DND-41 (cell line): ENCODE measurements around the gene FAM107B.
A peak's percentile ranks its signal among the peaks of the same experiment; 100 is the strongest.

Experiments
- ATAC-seq: fragments of 200-7000 bp; cut with Tn5 transposase; 3 replicates; pipeline ENCODE4 v1.9.1; 2021; ENCODE audit warnings: low read depth; ENCODE audit not compliant: insufficient read depth
- DNase-seq: peaks from one replicate; pipeline ENCODE4 v3.0.0-alpha.2; 2020
- H2AFZ ChIP-seq: 2 replicates; pipeline ENCODE4 v1.6.0; 2012; ENCODE audit warnings: low read depth, low read length
- H3K27ac ChIP-seq: 2 replicates; pipeline ENCODE4 v1.5.1; 2012; ENCODE audit warnings: low read length, inconsistent platforms
- H3K27me3 ChIP-seq: fragments of 200-600 bp; sonication (generic); 2 replicates; pipeline ENCODE4 v1.6.0; 2012; ENCODE audit warnings: low read length, mild to moderate bottlenecking, inconsistent platforms; ENCODE audit not compliant: insufficient read depth, poor library complexity
- H3K36me3 ChIP-seq: 2 replicates; pipeline ENCODE4 v1.5.1; 2012; ENCODE audit warnings: low read length, inconsistent platforms; ENCODE audit not compliant: insufficient read depth
- H3K4me1 ChIP-seq: 2 replicates; pipeline ENCODE4 v1.5.1; 2012; ENCODE audit warnings: mild to moderate bottlenecking, low read length; ENCODE audit not compliant: insufficient read depth
- H3K4me2 ChIP-seq: 2 replicates; pipeline ENCODE4 v1.6.0; 2012; ENCODE audit warnings: mild to moderate bottlenecking, moderate library complexity, low read length, inconsistent platforms; ENCODE audit not compliant: insufficient read depth
- H3K4me3 ChIP-seq, 2 experiments: fragments of 200-600 bp in 1 of 2; shearing (Covaris generic) in 1 of 2; 2 replicates each; pipeline ENCODE4 v1.5.1; 2012 to 2016; ENCODE audit warnings: inconsistent platforms in 2 of 2, low read length in 2 of 2, mild to moderate bottlenecking in 2 of 2, low read depth in 1 of 2, moderate library complexity in 1 of 2
- H3K79me2 ChIP-seq: 2 replicates; pipeline ENCODE4 v1.6.0; 2012; ENCODE audit warnings: low read length, inconsistent platforms; ENCODE audit not compliant: insufficient read depth
- H3K9ac ChIP-seq: 2 replicates; pipeline ENCODE4 v1.6.0; 2012; ENCODE audit warnings: low read depth, mild to moderate bottlenecking, inconsistent platforms, low read length, moderate library complexity
- H3K9me3 ChIP-seq: 2 replicates; pipeline ENCODE4 v1.5.1; 2012; ENCODE audit warnings: low read length, moderate library complexity, mild to moderate bottlenecking, inconsistent platforms; ENCODE audit not compliant: insufficient read depth, severe bottlenecking
- H4K20me1 ChIP-seq: 2 replicates; pipeline ENCODE4 v1.6.0; 2012; ENCODE audit warnings: low read length; ENCODE audit not compliant: insufficient read depth
- CTCF ChIP-seq: IDR thresholded peaks from 2 replicates; pipeline ENCODE4 v1.5.1; 2012; ENCODE audit warnings: borderline replicate concordance, low read length, moderate library complexity, mild to moderate bottlenecking; ENCODE audit not compliant: poor library complexity, severe bottlenecking; ENCODE audit errors: extremely low read depth
- EZH2 ChIP-seq: IDR thresholded peaks from 3 replicates; pipeline ENCODE4 v1.6.1; 2012; ENCODE audit warnings: borderline replicate concordance, low read depth, mild to moderate bottlenecking, moderate library complexity, low read length, inconsistent platforms; ENCODE audit not compliant: severe bottlenecking

The FAM107B gene

GRCh38 chr10:14567421-14567820 lies 207.3 kb downstream of the FAM107B start:
- Histone ChIP-seq H4K20me1 (no peaks in the 10 kb centered on the region), H3K9ac (no peak overlapping the region), H3K27ac (no peak overlapping the region), H3K4me3 (no peak overlapping the region), H3K27me3 (peaks cover 4% of the 10 kb centered on the region), H3K4me2 (no peak overlapping the region), H3K4me1 (0 out of 2 replicates have a peak, but pooled peaks cover 2% of the 10 kb centered on the region), H3K79me2 (no peaks in the 10 kb centered on the region), H3K36me3 (no peaks in the 10 kb centered on the region), H3K9me3 (peaks cover 4% of the 10 kb centered on the region), H2AFZ (no peak overlapping the region)
- no peak for TF ChIP-seq CTCF
- TF ChIP-seq EZH2, result no peak
- no peak for DNase-seq
- no peak for ATAC-seq

GRCh38 chr10:14566498-14566897 lies 208.2 kb downstream of the FAM107B start:
- Histone ChIP-seq H3K36me3 (no peaks in the 10 kb centered on the region), H3K27me3 (peaks cover 4% of the 10 kb centered on the region), H4K20me1 (no peaks in the 10 kb centered on the region), H3K4me2 (no peak overlapping the region), H3K9me3 (peaks cover 4% of the 10 kb centered on the region), H3K4me3 (no peak overlapping the region), H3K4me1 (no peaks in the 10 kb centered on the region), H2AFZ (no peak overlapping the region), H3K79me2 (no peaks in the 10 kb centered on the region), H3K9ac (no peak overlapping the region), H3K27ac (no peak overlapping the region)
- TF ChIP-seq CTCF (no peak), EZH2 (no peak)
- ATAC-seq (no peak), DNase-seq (no peak)

GRCh38 chr10:14565199-14565598 lies 209.5 kb downstream of the FAM107B start:
- H3K9me3 ChIP-seq, result peaks cover 4% of the 10 kb centered on the region
- H3K4me3 ChIP-seq, result no peak overlapping the region
- H3K27ac ChIP-seq, result no peak overlapping the region
- no peak overlapping the region for H2AFZ ChIP-seq
- ATAC-seq (no peak), DNase-seq (no peak)
- H3K4me1 ChIP-seq, result no peaks in the 10 kb centered on the region
- H3K79me2 ChIP-seq, result no peaks in the 10 kb centered on the region
- no peak overlapping the region for H3K9ac ChIP-seq
- peaks cover 4% of the 10 kb centered on the region for H3K27me3 ChIP-seq
- H4K20me1 ChIP-seq, result no peaks in the 10 kb centered on the region
- no peak overlapping the region for H3K4me2 ChIP-seq
- H3K36me3 ChIP-seq, result no peaks in the 10 kb centered on the region
- TF ChIP-seq CTCF, result no peak
- no peak for TF ChIP-seq EZH2

GRCh38 chr10:14564268-14564744 lies 210.4 kb downstream of the FAM107B start:
- no peak for TF ChIP-seq CTCF
- TF ChIP-seq EZH2, result no peak
- no peaks in the 10 kb centered on the region for H4K20me1 ChIP-seq
- H3K4me2 ChIP-seq, result no peak overlapping the region
- no peak overlapping the region for H3K27ac ChIP-seq
- H3K9ac ChIP-seq, result no peak overlapping the region
- H3K9me3 ChIP-seq, result peaks cover 4% of the 10 kb centered on the region
- DNase-seq (no peak), ATAC-seq (peak; percentile 40; the same call in 2 of the 3 replicates)
- H3K27me3 ChIP-seq, result peaks cover 4% of the 10 kb centered on the region
- H3K79me2 ChIP-seq, result no peaks in the 10 kb centered on the region
- no peaks in the 10 kb centered on the region for H3K4me1 ChIP-seq
- no peak overlapping the region for H2AFZ ChIP-seq
- H3K4me3 ChIP-seq, result no peak overlapping the region
- H3K36me3 ChIP-seq, result no peaks in the 10 kb centered on the region
